B cell (primary cell): ENCODE data around the gene TAX1BP3.

Experiments used
- CTCF ChIP-seq: fragments of 200-600 bp; IDR thresholded peaks from one replicate; pipeline ENCODE4 v1.8.0; 2022; ENCODE audit warnings: antibody characterized with exemption, mild to moderate bottlenecking
- EZH2 ChIP-seq: IDR thresholded peaks from 2 replicates; pipeline ENCODE4 v1.6.1; 2012; ENCODE audit warnings: borderline replicate concordance, low read depth, mild to moderate bottlenecking, moderate library complexity, low read length; ENCODE audit not compliant: insufficient read depth, poor library complexity, severe bottlenecking

- TF ChIP-seq CTCF (no peak), EZH2 (no peak)
These were observed 10.6 kb upstream of the TAX1BP3 start for GRCh38 chr17:3678821-3679530.
